ENCODE results near the gene CACNA2D1. TPM values are rescaled to one million over a fixed set of nuclear protein-coding genes. Genes with fewer than 3 reads are reported as not detected.

The CACNA2D1 gene
- total RNA-seq, 4 donors from 2014 or later, result 30.6 to 60.0 (median 45.7) TPM

DNA sequence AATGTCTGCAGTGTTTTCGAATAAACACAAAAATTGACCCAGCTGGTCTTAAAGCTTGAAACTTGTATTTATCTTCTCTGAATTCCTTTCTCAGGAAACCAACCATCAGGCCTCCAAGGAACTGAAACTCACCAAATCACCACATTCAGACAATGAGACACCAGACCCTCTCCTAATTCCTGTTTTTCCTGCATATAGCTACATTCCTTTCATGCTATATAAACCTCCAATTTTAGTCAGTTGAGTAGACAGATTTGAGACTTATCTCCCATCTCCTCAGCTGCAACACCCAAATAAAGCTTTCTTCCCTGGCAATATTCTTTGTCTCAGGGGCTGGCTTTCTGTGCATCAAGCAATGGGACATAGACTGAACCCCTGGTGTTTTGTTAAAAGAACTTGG, 317.0 kb downstream of the CACNA2D1 start:
- no peak for DNase-seq (ENCODE audit: extremely low spot score)
- intact Hi-C loops (cut with DNase I), result no loop called here
- Histone ChIP-seq H3K4me3 (no peak overlapping the region), H3K27ac (replicated peaks in 1 of 4) (no peak overlapping the region), H3K9me3 (peaks cover 0 to 7% (median 7%) of the 10 kb centered on the region in 4 donors), H3K36me3 (no peaks in the 10 kb centered on the region), H3K27me3 (no peaks in the 10 kb centered on the region), H3K4me1 (peaks cover 10 to 21% (median 19%) of the 10 kb centered on the region in 4 donors)
- TF ChIP-seq POLR2A (IDR thresholded peaks at IDR 0.05; ENCODE audit: low read depth) (no peak), POLR2AphosphoS5 (IDR thresholded peaks at IDR 0.05) (no peak), EP300 (IDR thresholded peaks at IDR 0.05) (no peak)
- TF ChIP-seq, protein P1, sequence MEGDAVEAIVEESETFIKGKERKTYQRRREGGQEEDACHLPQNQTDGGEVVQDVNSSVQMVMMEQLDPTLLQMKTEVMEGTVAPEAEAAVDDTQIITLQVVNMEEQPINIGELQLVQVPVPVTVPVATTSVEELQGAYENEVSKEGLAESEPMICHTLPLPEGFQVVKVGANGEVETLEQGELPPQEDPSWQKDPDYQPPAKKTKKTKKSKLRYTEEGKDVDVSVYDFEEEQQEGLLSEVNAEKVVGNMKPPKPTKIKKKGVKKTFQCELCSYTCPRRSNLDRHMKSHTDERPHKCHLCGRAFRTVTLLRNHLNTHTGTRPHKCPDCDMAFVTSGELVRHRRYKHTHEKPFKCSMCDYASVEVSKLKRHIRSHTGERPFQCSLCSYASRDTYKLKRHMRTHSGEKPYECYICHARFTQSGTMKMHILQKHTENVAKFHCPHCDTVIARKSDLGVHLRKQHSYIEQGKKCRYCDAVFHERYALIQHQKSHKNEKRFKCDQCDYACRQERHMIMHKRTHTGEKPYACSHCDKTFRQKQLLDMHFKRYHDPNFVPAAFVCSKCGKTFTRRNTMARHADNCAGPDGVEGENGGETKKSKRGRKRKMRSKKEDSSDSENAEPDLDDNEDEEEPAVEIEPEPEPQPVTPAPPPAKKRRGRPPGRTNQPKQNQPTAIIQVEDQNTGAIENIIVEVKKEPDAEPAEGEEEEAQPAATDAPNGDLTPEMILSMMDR (IDR thresholded peaks at IDR 0.05), result no peak
- WGBS, result 75% methylated on average over 1 of the region's 1 CpG

DNA sequence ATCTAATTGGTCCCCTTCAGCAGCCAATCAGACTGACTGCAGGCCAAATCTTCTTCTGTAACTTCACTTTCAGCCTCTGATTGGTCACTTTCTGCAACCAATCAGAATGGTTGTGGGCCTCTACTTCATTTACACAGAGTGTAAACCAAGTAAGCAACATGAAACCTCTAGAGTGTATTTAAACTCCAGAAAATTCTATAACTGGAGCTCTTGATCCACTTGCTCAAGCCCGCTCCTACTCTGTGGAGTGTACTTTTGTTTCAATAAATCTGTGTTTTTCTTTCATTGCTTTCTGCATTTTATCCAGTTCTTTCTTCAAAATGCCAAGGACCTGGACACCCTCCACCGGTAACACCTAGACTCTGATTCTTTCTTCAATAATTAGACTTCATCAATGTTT, 319.1 kb downstream of the CACNA2D1 start:
- Histone ChIP-seq H3K4me3 (no peak overlapping the region), H3K27me3 (no peaks in the 10 kb centered on the region), H3K4me1 (peaks cover 6 to 21% (median 11%) of the 10 kb centered on the region in 4 donors), H3K9me3 (peaks cover 0 to 7% (median 7%) of the 10 kb centered on the region in 4 donors), H3K36me3 (no peaks in the 10 kb centered on the region), H3K27ac (replicated peaks in 1 of 4) (no peak overlapping the region)
- DNase-seq (ENCODE audit: extremely low spot score), result no peak
- WGBS, result 69% methylated on average over 2 of the region's 2 CpGs
- intact Hi-C loops (cut with DNase I), result no loop called here
- no peak for TF ChIP-seq EP300 (IDR thresholded peaks at IDR 0.05)
- TF ChIP-seq POLR2A (IDR thresholded peaks at IDR 0.05; ENCODE audit: low read depth), result no peak
- TF ChIP-seq, protein P1 (IDR thresholded peaks at IDR 0.05), result no peak
- TF ChIP-seq POLR2AphosphoS5 (IDR thresholded peaks at IDR 0.05), result no peak

DNA sequence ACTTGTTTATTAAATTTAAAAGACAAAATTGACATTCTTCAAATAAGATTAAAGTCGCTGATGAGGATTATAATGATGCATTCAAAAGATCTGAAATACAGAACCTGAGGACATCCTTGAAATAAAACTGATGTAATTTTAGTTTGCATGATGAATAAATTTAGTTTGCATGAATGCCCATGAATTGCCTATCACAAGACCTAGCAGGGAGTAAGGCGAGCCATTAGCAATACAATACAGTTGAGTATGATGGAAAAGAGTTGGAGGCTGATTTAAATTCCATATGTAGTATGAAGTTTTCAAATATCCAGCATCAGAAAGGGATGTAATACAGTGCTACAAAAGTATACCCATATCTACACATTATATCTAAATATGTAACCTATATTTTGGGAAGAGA, 321.3 kb downstream of the CACNA2D1 start:
- DNase-seq (ENCODE audit: extremely low spot score), result no peak
- Histone ChIP-seq H3K36me3 (no peaks in the 10 kb centered on the region), H3K27me3 (no peaks in the 10 kb centered on the region), H3K9me3 (peaks cover 0 to 7% (median 7%) of the 10 kb centered on the region in 4 donors), H3K4me3 (no peak overlapping the region), H3K4me1 (peaks cover 0 to 9% (median 0%) of the 10 kb centered on the region in 4 donors), H3K27ac (replicated peaks in 1 of 4) (no peak overlapping the region)
- 97% methylated on average over 2 of the region's 2 CpGs for WGBS
- intact Hi-C loops (cut with DNase I), result no loop called here
- no peak for TF ChIP-seq POLR2AphosphoS5 (IDR thresholded peaks at IDR 0.05)

DNA sequence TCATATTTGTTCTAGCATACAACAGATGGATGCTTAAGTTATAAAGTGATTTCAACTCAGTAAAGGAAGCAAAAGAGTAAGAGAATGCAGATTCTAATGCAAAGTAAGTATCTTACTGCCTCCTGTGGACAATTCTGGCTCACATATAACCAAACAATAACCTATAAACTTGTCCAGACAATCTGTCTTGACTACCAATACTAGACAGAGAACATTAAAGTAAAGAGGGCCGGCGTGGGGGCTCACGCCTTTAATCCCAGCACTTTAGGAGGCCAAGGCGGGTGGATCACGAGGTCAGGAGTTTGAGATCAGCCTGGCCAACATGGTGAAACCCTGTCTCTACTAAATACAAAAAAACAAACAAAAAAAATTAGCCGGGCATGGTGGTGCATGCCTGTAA, 329.3 kb downstream of the CACNA2D1 start:
- DNase-seq (ENCODE audit: extremely low spot score), result no peak
- intact Hi-C loops (cut with DNase I), result no loop called here
- WGBS, result 95% methylated on average over 6 of the region's 6 CpGs
- Histone ChIP-seq H3K27ac (replicated peaks in 1 of 4) (no peak overlapping the region), H3K27me3 (no peaks in the 10 kb centered on the region), H3K4me3 (no peak overlapping the region), H3K36me3 (peaks cover 0 to 4% (median 0%) of the 10 kb centered on the region in 4 donors), H3K4me1 (peaks cover 0 to 11% (median 2%) of the 10 kb centered on the region in 4 donors), H3K9me3 (no peaks in the 10 kb centered on the region)
- TF ChIP-seq, protein P1 (IDR thresholded peaks at IDR 0.05), result no peak
- TF ChIP-seq EP300 (IDR thresholded peaks at IDR 0.05), result no peak
- TF ChIP-seq POLR2AphosphoS5 (IDR thresholded peaks at IDR 0.05), result no peak
- no peak for TF ChIP-seq POLR2A (IDR thresholded peaks at IDR 0.05; ENCODE audit: low read depth)

DNA sequence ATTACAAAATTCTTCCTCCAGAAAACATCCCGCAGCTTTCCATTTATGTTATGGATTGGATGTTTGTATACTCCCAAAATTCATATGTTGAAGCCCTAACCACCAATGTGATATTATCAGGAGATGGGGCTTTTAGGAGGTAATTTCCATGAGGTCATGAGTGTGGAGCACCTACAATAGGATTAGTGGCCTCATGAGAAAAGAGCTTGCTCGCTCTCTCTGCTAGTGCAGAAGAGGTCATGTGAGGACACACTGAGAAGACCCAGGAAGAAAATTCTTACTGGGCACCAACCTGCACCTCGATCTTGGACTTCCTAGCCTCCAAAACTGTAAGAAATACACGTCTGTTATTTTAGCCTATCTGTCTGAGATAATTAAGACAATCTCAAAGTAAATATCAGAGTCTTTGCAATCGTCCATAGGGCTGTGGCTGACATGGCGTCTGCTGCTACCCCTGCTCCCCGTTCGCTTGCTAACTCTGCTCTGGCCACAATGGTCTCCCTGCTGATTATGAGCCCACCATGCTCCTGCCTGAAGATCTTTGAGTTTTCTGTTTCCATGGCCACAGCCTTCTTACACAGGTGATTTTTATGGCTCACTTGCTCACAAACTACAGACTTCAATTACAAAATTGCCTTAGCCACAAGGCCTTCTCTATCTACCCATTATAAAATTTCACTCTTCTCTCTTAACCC, 333.3 kb downstream of the CACNA2D1 start:
- Histone ChIP-seq H3K27me3 (no peaks in the 10 kb centered on the region), H3K36me3 (no peaks in the 10 kb centered on the region), H3K4me1 (peaks cover 0 to 11% (median 5%) of the 10 kb centered on the region in 4 donors), H3K4me3 (no peak overlapping the region), H3K9me3 (no peaks in the 10 kb centered on the region), H3K27ac (replicated peaks in 1 of 4) (no peak overlapping the region)
- DNase-seq (ENCODE audit: extremely low spot score), result no peak
- intact Hi-C loops (cut with DNase I), result no loop called here
- TF ChIP-seq, protein P1 (IDR thresholded peaks at IDR 0.05), result no peak
- TF ChIP-seq EP300 (IDR thresholded peaks at IDR 0.05) (no peak), POLR2AphosphoS5 (IDR thresholded peaks at IDR 0.05) (no peak), POLR2A (IDR thresholded peaks at IDR 0.05; ENCODE audit: low read depth) (no peak)
- 98% methylated on average over 8 of the region's 8 CpGs for WGBS
